Subcutaneous adipose tissue (tissue), 4 donors: ENCODE results near the gene SFXN1. TPM values are rescaled to one million over a fixed set of nuclear protein-coding genes. Genes with fewer than 3 reads are reported as not detected.

Source experiments
- total RNA-seq, 4 donors: library from RNA; depleted of rRNA; stranded (reverse); fragments of >200 nt; gene quantifications; one replicate each; pipeline ENCODE4 v1.1.0, GENCODE V29; 2016
- TF ChIP-seq, protein P1 (sequence below): fragments of 450-650 bp; IDR thresholded peaks from one replicate; pipeline ENCODE4 v1.5.1; 2016; ENCODE audit warnings: low read depth, mild to moderate bottlenecking, control low read depth, antibody characterized with exemption, moderate library complexity

Gene SFXN1
- total RNA-seq, 4 donors from 2014 or later, result 8.6 to 22.8 (median 15.0) TPM

DNA sequence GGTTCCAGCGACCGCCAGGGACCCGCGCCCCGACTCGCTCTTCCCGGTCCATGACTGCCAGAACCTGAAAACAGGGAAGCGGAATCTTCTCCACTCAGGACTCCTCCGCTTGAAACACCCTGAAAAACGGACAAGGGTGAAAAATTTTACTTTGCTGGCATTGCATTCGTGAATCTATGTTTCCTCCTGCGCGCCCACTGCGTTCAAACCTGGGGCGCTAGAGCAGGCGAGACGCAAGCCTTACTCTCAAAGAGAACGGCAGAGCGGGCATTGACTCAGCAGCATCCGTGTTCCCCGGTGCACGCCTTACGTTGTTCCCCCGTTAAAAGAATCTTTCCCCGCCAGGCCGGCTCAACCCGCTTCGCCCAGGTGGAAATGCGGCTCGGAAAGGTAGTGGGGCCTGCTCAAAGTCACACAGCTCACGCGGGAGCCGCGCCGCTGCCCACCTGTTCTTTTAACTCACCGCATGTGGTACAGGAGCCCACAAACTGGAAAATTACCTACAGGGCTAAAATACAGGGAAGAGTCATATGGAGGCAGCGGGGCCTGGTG is 33.4 kb upstream of the SFXN1 start:
- TF ChIP-seq, protein P1, sequence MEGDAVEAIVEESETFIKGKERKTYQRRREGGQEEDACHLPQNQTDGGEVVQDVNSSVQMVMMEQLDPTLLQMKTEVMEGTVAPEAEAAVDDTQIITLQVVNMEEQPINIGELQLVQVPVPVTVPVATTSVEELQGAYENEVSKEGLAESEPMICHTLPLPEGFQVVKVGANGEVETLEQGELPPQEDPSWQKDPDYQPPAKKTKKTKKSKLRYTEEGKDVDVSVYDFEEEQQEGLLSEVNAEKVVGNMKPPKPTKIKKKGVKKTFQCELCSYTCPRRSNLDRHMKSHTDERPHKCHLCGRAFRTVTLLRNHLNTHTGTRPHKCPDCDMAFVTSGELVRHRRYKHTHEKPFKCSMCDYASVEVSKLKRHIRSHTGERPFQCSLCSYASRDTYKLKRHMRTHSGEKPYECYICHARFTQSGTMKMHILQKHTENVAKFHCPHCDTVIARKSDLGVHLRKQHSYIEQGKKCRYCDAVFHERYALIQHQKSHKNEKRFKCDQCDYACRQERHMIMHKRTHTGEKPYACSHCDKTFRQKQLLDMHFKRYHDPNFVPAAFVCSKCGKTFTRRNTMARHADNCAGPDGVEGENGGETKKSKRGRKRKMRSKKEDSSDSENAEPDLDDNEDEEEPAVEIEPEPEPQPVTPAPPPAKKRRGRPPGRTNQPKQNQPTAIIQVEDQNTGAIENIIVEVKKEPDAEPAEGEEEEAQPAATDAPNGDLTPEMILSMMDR, result no peak

DNA sequence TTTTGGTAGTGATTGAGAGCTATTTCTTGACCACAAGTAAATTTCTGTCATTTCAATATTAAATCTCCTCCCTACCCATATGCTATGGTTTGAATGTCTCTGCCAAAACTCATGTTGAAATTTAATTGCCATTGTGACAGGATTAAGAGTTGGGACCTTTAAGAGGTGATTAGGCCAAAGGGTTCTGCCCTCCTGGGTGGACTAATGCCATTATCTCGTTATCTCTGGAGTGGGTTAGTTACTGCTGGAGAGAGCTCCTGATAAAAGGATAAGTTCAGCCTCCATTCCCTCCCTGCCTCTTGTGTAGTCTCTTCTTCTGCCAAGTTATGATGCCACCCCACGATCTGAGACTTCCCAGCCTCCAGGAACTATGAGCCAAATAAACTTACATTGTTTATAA is 30.8 kb upstream of the SFXN1 start:
- TF ChIP-seq, protein P1, result no peak

DNA sequence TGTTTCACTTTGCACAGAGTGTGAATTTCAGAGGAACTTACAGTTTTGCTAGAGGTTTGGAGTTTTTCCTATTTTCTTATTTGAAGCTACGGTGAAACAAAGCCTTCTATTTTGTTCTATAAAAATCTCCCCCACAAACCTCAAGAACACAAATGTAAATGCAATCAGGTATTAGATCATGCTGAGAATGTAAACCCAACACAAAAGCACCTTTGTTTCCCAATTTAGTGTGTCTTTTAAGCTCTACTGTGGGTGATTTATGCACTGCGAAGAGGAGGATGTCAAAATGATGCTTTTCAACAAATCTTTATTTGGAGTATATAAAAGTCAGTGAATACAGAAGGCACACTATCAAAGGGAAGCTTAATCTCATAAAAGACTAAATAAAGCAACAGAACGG is 30.1 kb upstream of the SFXN1 start:
- TF ChIP-seq, protein P1, result no peak

DNA sequence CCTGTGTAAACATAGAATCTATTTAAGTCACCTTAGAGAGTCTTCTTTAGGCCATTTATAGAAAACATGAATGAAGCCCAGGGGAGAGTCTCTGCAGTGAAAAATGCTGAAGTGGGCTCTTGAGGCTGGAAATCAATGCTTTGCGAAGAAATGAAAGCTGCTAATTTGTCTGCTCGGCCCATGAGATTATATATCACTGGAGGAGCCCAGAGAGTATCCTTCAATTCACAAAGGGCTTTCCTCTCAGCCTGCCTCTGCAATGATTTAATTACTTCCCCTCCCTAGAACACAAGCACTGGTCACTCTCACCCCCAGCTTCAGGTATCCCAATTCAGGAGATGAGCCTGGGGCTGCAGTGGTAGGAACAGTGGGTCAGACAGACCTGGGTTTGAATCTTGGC is 26.2 kb upstream of the SFXN1 start:
- TF ChIP-seq, protein P1, result no peak

DNA sequence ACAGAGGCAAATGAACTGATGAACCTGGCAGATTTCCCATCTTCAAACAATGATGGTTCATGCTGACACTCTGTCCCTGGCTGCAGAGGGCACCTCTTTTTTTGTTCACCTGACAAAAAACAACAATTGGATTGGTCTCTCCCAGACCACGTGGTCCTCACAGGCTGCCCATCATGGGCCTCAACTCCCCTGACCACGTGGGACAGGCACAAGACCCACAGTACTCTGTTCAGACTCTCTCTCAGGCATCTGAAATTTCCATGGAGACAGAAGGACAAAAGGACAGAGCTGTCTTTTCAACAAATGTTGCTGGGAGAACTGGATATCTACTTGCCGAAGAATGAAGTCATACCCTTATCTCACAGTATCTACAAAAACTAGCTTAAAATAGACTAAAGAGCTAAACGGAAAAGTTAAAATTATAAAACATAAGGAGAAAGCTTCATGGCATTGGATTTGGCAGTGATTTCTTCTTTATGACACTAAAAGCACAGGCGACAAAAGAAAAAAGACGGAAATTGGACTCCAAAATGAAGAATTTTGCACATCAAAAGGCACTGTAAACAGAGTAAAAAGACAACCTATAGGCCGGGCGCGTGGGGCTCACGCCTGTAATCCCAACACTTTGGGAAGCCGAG is 22.1 kb upstream of the SFXN1 start:
- TF ChIP-seq, protein P1, result no peak

DNA sequence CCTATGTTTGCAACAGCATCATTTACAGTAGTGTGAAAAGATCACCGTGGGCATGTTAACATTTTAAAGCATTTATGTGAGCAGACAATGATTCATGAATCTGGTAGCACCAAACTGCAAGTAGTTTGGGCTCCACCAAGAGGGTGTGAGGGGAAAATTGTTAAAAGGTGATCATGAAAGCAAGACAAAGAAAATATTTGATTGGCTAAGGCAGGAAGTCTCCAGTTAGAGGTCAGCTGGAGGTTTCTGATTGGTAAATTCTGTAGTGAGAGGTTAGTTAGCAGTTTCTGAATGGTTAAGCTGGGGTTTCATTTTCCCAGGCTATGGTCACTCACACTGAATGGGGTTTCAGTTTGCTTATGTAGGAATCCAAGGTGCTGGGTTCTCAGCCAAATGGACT is 20.9 kb upstream of the SFXN1 start:
- TF ChIP-seq, protein P1, result no peak

DNA sequence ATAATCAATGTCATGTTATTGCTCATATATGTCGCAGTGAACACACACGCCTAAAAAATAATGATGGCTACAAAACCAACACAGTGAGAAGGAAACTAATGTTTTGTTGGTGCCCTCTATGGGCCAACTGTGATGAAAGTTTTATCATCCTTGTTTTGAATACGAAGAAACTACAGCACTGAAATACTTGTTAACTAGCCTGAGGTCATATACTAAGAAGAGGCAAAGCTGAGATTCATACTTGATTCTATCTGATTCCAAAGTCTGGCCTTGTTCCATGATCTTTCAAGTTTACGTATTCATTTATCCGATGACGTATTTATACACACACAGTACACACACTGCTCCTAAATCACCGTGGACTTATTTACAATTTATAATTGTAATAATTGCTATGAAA is 18.2 kb upstream of the SFXN1 start:
- TF ChIP-seq, protein P1, result no peak
